ENCODE results near the gene SLC9A7.
"Not testable (repeated sequence)": the region's sequence is repeated elsewhere in the genome, so short reads cannot be mapped to it uniquely, and the experiment has no call there.

SLC9A7 gene

DNA sequence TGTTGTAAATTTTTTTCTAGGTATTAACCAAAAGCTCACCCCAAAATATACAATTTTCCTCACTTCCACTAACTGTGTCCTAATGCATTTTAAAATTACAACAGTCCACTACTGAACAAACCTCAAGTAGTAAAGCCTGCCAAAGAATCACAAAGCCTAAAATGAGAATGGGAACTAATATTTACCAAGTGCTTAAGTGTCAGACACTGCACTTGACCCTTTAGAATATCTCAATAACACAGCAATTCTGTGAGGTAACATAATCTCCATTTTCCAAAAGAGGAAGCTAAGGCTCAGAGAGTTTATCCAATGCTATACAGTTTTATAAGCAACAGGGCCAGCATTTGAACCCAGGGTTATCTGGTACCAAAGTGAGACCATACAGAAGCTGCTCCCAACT is 4.9 kb downstream of the SLC9A7 start:
- DNase-seq (ENCODE audit: low read depth) = no peak

DNA sequence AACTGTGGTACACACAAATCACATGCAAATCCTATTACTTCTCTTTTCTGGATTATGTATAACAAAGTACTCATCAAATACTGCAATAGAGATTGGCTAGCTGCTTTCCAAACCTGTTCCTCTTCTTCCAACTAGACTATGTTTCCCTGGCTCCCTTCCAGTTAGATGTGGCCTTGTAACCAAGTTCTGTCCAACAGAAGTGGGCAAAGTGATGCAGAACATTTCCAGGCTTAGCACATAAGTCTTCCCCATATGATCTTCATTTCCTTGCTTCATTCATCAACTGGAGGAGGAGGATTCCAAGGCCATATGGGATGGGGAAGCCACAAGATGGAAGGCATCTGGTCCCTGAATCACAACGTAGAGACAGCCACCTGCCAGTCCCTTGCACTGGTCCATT is 8.0 kb downstream of the SLC9A7 start:
- no peak for DNase-seq (ENCODE audit: low read depth)

GRCh38 chrX:46744009-46744408 is 14.9 kb downstream of the SLC9A7 start:
- DNase-seq (ENCODE audit: low read depth) = no peak

GRCh38 chrX:46743046-46743445 is 15.9 kb downstream of the SLC9A7 start:
- DNase-seq (ENCODE audit: low read depth) = no peak

DNA sequence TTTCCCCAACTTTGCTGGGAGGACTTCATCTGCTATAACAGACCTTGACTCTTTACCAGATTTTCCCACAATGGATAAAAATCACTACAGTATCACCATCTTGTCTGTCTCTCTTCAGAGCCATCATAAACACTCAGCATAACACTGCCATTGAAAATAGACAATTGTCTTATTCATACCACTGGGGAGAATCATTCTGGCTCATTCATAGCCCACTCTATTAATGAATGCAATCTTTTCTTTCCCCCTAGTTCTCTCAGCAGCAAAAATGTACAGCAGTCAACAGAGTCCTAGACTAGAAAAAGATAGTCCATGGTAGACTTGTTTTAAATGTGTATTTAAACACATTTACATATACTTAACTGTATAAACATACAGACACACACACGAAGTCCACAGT is 19.2 kb downstream of the SLC9A7 start:
- DNase-seq (ENCODE audit: low read depth) = no peak

DNA sequence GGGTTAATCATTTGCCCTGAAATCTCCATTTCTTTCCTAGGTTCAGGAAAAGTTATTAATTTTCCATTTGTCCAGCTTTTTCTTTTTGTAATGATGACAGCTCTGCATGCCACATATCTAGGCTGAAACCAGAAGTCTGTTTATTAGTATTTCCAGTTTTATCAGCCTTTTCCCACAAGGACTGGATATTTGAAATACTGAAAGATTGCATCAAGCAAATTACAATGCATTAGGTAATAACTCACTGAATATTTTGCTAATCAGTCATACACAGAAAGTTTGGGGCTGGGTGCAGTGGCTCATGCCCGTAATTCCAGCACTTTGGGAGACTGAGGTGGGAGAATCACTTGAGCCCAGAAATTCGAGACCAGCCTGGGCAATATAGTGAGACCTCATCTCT is 21.5 kb downstream of the SLC9A7 start:
- DNase-seq (ENCODE audit: low read depth) = no peak

- DNase-seq (ENCODE audit: low read depth) = no peak
Measured at GRCh38 chrX:46737041-46737440, 21.9 kb downstream of the SLC9A7 start.

GRCh38 chrX:46735622-46736021 is 23.3 kb downstream of the SLC9A7 start:
- DNase-seq (ENCODE audit: low read depth) = no peak

- DNase-seq (ENCODE audit: low read depth) = no peak
Measured at GRCh38 chrX:46733226-46733625, 25.7 kb downstream of the SLC9A7 start.

GRCh38 chrX:46730765-46731164 is 28.2 kb downstream of the SLC9A7 start:
- DNase-seq (ENCODE audit: low read depth) = no peak

DNA sequence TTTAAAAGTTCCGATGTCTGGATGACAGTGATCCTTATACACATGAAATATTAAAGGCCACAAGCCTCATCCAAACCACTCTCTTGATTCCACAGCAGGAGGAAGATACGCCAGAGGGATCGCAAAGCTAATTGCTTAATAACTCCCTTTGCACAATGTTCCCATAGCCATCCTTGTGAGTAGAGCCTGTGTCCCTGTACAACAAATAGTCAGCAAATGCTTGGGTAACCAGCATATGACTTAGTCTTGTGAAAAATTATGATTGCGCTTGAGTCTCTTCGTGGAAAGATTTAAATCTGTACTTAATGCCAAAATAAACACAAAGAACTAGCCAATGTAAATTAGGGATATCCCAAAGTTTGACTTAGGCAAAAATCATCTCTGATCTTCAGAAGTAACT is 31.5 kb downstream of the SLC9A7 start:
- no peak for DNase-seq (ENCODE audit: low read depth)

- DNase-seq (ENCODE audit: low read depth) = not testable (repeated sequence)
Measured at GRCh38 chrX:46723569-46723927, 35.4 kb downstream of the SLC9A7 start.

GRCh38 chrX:46722742-46723568 is 36.0 kb downstream of the SLC9A7 start:
- DNase-seq (ENCODE audit: low read depth) = no peak

GRCh38 chrX:46716796-46717195 is 42.1 kb downstream of the SLC9A7 start:
- DNase-seq (ENCODE audit: low read depth) = no peak

GRCh38 chrX:46715997-46716396 is 42.9 kb downstream of the SLC9A7 start:
- DNase-seq (ENCODE audit: low read depth) = no peak

- no peak for DNase-seq (ENCODE audit: low read depth)
Measured at GRCh38 chrX:46715530-46715929, 43.4 kb downstream of the SLC9A7 start.

DNA sequence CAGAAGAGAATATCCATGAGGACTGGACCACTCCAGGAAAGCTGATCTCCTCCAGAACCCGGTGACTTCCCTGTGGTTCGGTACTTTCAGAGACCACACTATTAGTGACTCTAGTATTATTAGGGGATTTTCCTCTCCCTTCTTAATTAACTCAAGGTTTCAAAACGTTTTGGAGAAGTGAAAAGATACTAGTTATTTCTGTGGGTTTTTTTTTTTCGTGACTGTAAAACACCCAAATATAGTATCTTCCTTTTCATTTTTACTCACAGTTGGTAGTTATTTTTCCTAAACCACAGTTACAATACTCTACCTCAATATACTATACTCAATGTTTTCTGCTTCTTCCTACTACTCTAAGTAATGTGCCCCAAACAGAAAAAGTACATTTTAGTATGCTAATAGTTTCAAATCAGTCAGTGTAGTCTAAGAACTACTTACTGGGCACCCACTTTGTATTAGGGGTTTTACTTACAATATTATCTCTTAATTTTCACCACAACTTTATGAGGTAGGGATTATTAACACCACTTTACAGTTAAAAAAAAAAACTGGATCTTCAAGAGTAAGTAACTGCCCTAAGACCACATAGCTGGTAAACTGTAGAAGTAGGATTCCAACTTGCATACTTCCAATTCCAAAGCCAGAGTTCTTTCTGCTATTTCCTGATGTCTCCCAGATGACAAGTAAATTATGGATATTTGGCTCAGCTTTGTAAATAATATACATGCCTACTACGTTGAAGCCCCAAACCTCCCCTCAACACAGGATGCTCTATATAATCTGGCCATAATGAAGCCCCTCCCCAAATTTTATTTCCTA is 45.0 kb downstream of the SLC9A7 start:
- no peak for DNase-seq (ENCODE audit: low read depth)

- no peak for DNase-seq (ENCODE audit: low read depth)
Measured at GRCh38 chrX:46712764-46713163, 46.2 kb downstream of the SLC9A7 start.

DNA sequence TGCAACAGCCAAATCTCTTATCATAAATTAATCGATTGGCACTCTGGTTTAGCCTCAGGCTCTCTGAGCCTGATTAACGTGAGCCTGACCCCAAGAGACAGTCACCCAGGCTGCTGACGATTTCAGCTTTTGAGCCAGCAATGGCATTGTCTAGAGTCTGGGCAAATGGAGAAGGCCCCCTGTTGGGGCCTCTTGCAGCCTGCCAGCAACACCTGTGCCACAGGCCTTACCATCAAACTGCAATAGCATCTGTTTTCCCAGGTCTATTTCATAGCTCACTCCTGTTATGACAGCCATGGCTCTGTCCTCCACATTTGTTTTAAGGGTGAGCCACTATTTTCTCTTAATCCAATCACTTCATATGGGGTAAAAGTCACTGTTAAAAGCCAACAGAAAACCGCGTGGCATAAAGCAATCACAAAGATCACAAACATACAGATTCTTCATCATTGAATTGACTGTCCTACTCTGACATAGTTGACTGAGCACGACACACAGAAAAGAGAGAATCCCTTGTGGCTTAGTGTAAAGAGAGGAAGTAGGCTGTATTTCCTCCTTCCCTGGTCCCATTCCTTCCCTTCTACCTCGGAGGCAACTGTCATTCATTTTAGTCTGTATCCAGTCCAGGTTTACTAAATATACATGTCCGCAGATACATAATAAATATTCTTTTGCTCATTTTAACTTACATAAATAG is 47.8 kb downstream of the SLC9A7 start:
- DNase-seq (ENCODE audit: low read depth) = no peak

DNA sequence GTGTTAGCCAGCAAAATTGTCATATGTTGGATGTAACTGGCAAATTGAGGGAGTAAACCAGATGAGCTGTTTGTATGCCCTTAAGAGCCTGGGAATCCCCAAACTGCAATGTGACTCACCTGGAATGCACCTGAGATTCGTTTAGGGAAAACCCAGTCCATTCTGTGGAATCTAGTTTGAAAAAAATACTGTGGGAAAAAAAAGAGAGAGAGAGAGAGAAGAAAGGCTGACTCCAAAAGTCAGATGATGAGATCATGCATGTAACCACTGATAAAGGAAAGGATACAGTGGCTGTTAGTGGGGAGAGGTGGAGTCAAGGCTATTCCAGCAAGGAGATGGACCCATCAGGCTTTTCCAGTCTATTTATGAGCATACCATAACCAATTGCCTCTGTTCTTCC is 48.5 kb downstream of the SLC9A7 start:
- DNase-seq (ENCODE audit: low read depth) = no peak

DNA sequence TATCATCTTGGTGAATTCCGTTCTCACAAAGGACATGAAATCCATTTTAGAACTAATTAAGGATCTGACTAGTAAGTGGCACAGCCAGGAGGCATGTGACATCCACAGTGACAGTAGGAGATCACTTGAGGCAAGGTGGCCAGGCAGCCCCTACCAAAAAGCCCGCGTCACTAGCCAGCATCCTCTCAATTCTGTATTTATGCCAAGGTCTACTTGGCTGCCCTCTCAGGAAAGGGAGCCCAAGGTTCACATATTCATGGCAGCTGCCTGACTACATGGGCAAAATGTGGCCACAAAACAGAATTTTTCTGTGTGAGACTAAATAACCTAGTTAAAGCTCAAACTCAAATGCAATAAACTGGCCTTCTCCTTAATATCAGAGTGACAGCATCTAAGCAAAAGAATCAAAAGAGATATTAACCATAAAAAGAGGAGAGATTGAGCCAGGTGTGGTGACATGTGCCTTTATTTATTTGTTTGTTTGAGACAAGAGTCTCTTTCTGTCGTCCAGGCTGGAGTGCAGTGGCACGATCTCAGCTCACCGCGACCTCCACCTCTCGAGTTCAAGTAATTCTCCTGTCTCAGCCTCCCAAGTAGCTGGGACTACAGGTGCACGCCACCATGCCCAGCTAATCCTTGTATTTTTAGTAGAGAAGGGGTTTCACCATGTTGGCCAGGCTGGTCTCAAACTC is 51.5 kb downstream of the SLC9A7 start:
- no peak for DNase-seq (ENCODE audit: low read depth)

- no peak for DNase-seq (ENCODE audit: low read depth)
Measured at GRCh38 chrX:46704767-46705386, 54.0 kb downstream of the SLC9A7 start.
